ENCODE measurements around the gene DPH3.

The DPH3 gene

GRCh38 chr3:16255326-16255725 is 9.4 kb downstream of the DPH3 start:
- no peak for DNase-seq (ENCODE audit: low read depth, low spot score)

DNA sequence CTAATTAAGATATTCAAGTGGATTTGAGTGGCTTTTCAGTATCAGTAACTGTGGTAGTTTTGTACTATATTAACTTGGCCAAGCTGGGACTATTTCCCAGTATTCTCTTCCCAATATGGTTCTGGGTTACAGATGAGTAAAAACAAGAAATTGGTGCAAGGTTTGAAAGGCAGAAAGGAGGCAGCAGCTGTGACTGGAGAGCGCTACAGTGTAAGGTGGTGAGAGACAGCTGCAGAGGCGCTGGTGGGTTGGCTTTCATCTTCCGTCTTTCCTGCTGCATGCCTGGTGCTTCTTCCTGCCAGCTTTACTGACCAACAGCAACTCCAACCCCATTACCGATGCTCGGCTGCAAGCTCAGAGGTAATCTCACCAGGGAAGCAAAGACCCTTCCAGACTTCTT is 9.8 kb downstream of the DPH3 start:
- no peak for DNase-seq (ENCODE audit: low read depth, low spot score)

DNA sequence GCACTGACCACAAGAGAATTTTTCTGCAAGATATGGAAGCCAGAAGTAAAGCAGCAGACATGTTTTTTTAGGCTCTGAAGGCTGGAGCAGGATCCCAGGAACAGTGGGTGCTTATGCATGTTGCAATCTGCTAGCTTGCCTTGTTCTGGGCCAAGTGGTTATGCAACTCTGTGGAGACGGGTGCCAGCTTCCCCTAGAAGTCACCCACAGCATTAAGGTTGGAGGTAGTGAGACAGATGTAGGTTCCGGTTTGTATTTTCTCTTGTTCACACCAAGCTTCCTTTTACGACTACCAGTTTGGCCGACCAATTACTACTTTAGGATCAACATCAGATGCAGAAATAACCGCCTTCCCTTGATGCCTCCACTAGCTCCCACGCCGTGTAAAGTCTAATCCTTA is 11.1 kb downstream of the DPH3 start:
- DNase-seq (ENCODE audit: low read depth, low spot score) = no peak

DNA sequence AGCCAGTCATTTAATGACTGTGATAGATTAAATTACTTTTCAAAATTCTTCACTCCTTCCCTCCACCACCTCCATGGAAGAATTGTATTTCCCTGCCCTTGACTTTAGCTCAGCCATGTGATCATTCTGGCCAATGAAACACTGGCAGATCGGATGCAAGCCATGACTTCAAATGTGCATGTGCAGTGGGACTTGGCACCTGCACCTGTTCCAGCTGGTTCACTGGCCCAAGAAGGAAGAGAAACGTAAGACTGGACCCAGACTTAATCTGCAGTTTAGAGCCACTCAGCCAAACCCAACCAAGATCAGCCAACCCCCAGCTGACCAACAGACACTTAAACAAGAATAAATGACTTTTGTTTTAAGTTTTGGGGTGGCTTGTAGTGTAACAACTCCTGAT is 11.8 kb downstream of the DPH3 start:
- DNase-seq (ENCODE audit: low read depth, low spot score) = no peak

DNA sequence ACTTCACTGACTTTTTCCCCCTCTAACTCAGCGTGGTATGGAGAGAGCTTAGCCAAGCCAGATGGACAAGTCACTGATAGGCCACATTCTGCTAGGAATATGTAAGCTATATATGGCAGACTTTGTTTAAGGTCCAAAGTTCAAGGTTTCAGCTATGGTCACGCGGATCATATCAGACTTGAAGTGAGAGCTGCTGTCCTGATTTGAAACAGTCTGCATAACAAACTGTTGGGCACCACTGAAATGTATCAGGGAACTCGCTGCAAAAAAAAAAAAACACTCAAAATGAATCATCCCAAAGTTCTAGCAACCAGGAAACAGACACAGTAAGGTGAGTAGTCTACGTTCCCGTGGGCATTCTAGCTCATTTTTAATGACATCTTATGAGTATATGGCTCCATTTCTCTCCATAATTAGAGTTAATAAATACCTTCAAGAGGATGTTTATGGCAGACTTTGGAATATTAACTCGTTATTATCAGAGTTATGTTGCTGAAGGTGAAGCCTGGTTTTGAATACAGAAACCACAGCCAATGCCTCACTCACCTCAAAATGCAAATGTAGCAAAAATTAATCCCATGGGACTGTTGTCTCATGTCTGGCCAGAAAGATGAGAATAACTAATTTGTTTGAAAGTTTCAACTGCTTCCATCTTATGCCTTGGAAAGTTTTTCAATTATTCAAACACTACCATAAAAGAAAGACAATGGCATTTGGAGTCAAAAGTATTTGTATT is 12.3 kb downstream of the DPH3 start:
- DNase-seq (ENCODE audit: low read depth, low spot score) = no peak

GRCh38 chr3:16251316-16252085 is 13.2 kb downstream of the DPH3 start:
- DNase-seq (ENCODE audit: low read depth, low spot score) = no peak

GRCh38 chr3:16249886-16250285 is 14.9 kb downstream of the DPH3 start:
- no peak for DNase-seq (ENCODE audit: low read depth, low spot score)

DNA sequence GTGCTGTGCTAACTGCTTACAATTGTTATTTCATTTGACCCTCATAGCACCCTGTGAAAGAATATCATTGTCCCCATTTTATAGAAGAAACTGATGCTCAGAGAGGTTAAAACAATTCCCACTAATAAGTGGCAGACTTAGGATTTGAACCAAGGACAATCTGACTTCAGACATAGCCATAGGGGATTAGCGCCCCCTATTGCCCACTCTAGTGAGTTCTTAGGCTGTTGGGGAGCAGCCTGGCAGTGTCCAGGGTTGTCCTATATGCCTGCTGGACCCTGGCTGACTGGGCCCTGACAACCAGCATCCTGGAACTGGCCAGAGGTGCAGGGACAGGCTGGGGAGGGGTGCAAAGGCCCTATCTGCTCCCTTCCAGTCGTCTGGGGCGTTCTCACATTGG is 15.4 kb downstream of the DPH3 start:
- no peak for DNase-seq (ENCODE audit: low read depth, low spot score)

- DNase-seq (ENCODE audit: low read depth, low spot score) = no peak
These were observed 16.2 kb downstream of the DPH3 start for GRCh38 chr3:16248556-16248955.

DNA sequence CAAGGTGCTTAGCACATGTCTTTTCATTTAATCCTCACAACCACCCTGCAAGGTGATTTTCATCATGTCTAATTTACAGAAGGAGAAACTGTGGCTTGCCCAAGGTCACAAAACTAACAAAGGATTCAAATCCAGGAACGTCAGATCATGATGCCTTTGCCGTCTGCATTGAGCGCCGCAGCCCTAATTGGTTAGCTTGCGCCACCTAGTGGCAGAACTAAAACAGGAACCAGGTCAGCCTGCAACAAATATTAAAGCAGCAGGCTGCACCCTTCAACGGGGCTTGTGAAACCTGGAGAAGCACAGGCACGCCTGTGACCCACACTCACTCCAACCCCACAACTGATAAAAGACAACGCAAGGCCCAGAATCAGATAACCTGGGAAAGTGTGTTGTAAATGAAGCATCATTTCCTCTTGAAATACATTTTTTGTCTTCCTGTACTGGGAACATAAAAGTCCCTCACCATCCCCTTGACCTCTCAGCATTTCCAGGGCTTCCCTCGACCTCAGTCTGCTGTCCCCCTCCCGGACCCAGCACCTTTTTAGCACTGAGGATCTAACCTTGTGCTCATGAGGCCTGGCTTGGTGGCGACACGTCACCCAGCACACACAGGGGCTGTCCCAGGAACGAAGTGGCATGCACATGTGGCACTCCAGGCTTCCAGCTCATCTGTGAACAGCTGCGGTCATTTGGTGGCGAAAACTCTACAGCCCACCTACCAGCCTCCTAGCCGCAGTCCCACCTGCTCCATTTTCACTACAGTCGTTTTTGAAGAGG is 17.3 kb downstream of the DPH3 start:
- DNase-seq (ENCODE audit: low read depth, low spot score) = peak; percentile 70

DNA sequence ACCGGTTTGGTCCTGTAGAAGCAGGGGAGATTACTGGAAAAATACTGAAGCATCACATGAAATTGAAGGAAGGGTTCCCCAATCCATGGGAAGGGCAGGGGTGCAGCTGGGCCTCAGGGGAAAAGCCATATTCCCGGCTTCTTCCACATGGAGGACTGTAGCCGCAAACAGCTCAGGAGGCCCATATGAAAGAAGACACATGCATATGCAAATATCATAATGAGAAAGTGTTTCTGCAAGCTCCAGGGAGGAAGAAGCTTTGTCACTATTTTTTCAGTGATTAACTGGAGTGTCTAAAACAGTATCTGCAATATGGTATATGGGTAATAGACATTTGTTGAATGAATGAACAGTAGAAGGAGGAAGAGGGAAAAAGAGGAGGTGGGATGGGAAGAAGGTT is 19.1 kb downstream of the DPH3 start:
- no peak for DNase-seq (ENCODE audit: low read depth, low spot score)

- DNase-seq (ENCODE audit: low read depth, low spot score) = no peak
These were observed 20.8 kb downstream of the DPH3 start for GRCh38 chr3:16243706-16244490.

DNA sequence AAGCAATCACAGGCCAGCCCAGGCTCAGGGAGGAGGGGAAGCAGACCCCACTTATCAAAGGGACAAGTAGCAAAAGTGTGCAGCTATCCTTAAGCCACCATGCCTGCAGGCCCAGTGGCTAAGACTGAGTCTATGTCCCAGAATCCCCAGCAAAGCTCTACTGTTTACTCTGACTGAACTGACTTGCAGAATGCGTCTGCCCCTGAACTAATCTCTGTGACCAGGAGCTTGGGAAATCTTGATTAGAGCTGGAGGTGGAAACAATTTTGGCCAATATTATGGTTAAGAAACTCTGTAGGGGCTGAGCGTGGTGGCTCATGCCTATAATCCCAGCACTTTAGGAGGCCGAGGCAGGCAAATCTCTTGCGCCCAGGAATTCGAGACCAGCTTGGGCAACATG is 22.6 kb downstream of the DPH3 start:
- no peak for DNase-seq (ENCODE audit: low read depth, low spot score)

- no peak for DNase-seq (ENCODE audit: low read depth, low spot score)
These were observed 23.5 kb downstream of the DPH3 start for GRCh38 chr3:16241225-16241624.

DNA sequence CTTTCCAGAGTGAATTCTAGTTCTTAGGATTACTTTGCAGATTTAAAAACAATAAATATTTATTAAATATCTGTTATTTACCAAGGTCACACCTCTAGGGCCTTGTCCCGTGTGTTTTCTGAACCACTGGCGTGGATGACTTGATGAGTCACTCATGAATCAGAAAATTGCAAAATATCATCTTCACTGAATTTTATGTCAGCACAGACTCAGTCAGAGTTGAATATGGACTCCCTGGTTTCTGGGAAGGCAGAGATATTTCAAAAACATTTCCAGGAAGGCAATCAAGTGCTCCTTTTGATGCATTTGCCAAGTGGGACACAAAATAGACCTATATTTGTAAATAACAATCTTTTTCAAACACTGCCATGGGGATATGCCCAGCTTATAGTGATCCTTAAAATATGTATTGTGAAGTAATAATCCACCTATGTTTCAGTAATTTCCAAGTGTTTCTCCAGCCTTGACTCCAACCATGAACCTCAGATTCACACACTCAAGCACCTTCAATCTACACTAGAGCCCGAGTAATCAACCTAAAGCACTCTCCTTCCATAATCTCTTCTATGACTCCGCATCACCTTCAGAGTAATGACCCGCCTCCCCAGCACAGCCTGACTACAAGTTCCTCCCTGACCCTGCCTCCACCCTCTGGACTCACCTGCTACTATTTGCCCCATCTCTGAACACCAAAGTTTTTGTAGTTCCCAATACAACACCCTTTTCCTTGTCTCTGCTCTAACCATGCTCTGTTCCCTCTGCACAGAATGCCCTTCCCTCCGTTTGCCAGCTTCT is 24.3 kb downstream of the DPH3 start:
- DNase-seq (ENCODE audit: low read depth, low spot score) = no peak

- DNase-seq (ENCODE audit: low read depth, low spot score) = no peak
These were observed 25.0 kb downstream of the DPH3 start for GRCh38 chr3:16239780-16240179.

GRCh38 chr3:16239086-16239770 is 25.5 kb downstream of the DPH3 start:
- DNase-seq (ENCODE audit: low read depth, low spot score) = no peak

DNA sequence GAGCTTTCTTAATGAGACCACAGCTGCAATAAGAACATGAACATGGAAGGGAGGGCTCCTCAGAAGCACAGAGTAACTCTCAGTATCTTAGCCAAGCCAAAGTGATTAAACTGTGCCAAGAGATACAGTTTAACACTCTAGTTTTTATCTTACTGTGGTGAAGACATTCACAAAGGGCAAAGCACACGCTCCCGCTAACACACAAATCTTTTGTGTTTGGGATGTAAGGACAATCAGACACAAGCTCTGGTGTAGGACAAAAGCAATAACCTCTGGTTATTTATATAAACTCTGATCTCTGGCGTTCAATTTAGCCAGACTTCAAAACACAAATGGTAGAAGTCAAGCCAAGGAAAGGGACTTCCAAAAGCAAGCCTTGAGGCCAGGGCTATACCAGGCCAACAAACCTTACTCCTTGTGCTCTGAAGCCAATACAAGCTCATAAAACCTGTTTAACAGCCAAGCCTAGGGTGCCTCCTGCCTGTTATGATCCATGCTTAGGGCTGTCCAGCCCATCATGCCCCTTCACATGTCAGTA is 27.8 kb downstream of the DPH3 start:
- DNase-seq (ENCODE audit: low read depth, low spot score) = no peak

DNA sequence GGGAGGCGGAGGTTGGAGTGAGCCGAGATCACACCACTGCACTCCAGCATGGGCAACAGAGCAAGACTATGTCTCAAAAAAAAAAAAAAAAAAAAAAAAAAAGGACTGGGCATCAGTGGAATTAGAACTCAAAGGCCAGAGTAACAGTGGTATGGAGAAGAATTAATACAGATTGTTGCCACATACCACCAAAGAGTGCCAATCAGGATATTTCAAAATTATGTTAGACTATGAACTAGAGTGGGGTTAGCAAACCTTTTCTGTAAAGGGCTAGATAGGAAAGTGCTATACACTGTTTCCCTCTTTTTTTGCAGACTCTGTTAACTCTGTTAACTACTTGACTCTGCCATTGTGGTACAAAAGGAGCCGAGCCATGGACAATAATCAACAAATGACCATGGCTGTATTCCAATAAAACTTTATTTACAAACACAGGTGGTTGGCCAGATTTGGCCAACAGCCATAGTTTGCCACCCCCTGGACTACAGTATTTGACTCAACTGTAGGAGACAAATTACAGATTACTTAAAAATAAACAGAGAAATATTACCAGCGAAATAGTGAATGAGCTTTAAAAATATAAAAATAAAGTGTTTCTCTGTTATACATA is 28.6 kb downstream of the DPH3 start:
- no peak for DNase-seq (ENCODE audit: low read depth, low spot score)

GRCh38 chr3:16234281-16234680 is 30.5 kb downstream of the DPH3 start:
- DNase-seq (ENCODE audit: low read depth, low spot score) = no peak
